Iris pigment epithelial cell (primary cell): ENCODE results near the gene MSTO1.
"Not testable (repeated sequence)": the region's sequence is repeated elsewhere in the genome, so short reads cannot be mapped to it uniquely, and the experiment has no call there.

Experiments used
- DNase-seq: peaks from one replicate; pipeline ENCODE4 v3.0.0-alpha.2; 2011; ENCODE audit warnings: low read depth

The MSTO1 gene

DNA sequence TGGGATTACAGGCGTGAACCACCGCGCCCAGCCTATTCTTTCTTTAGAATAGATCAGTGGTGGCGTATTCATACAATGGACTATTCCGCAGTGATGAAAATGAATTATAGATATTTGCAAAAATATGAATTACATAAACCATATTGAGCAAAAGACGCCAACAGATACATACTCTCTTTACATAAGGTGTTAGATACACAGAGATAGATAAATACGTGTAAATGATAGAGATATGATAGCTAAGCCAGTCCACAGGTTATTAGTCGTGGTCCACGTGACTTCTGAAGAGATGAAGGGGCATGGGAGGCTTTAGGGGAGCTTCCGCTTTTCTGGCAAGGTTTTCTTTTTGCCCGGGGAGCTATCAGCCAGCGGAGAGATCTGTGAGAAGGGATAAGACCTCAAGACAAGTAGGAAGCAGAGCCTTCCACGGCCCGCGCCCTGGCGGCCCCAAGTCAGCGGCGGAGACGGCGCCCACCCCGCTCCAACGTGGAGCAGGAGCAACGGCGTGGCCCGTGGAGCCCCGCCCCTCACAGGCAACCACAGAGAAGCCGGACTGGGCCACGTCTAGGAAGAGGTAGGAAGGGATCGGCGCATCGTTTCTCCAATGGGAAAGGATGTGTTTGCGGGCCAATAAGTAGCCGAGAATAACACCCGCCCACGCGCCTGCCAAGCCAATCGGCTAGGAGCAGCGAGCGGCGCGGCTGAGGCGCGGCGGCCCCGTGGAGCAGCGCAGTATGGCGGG lies at the start of gene MSTO1:
Gene MSTO1 (plus strand): TSS at position 704 of the 742 bp plus-strand sequence. CDS start 31 bp downstream, at position 735.
- peak; percentile 99 for DNase-seq

- DNase-seq, result peak; percentile 54
Observed at GRCh38 chr1:155561779-155562580, 48.0 kb upstream of the MSTO1 start.

DNA sequence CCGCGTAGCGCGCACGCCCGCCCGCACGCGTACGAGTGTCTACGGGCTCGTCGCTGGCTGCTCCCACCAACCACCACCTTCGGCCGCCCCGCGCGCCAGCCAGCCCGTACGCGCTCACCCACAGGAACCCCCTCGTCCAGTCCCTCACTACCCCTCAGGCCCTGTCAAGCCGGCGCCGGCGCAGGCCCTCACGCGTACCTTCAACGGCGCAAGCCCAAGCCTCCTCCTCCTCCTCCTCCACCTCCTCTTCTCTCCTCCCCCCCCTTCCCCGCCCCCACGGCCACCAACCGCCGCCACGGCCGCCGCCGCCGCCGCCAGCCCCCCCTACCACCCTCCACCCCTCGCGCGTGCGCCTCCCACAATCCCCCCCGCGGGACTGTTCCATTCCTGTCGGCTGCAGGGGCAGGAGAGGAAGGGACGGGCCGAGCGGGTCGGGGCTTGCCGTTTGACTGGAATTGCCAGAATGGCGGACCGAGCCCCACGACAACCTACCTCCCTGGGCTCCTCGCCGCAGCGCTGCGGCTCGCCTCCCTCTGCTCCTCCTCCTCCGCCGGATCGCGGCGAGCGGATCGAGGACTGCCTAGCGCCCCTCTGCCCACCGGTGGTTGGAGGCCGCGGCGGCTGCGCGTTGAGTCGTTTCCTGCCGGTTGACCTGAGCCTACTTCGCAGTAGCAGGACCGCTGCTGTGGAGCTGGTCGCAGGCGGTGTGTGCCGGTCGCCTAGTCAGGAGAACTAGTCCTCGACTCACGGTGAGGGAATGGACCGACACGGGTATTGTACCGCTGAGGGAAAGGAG lies 47.2 kb upstream of the MSTO1 start, which contains the start of gene ASH1L:
Gene ASH1L (minus strand): TSS at position 223 of the 796 bp plus-strand sequence. CDS start 41,284 bp downstream, outside the sequence.
- DNase-seq, result peak; percentile 94

GRCh38 chr1:155563377-155564022 lies 46.5 kb upstream of the MSTO1 start:
- DNase-seq, result peak; percentile 18

DNA sequence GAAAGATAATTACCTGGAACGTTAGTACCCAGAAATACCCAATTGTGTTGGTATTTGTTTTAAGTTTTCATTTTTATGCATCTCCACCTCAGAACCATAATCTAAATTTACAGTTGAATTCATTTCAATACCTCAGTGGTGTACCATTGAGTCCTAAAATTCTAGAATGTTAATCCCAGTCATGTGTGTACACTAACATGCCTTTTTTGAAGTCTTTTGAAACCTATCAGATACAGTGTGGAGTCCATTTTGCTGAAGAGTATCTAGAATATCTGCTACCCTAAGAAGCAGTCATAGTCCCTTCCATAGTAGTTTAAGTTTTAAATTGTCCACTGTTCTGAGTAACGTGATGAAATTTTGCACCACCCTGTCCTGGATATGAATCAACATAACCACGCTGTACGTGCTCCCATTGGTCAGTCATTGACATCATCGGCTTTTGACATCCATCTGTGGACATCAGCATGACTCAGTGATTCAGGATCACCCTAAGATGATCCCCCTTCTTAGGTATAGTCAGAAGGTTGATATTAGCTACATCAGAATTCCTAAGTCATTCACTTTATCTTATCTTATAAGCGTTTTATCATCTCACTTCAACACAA lies 39.9 kb upstream of the MSTO1 start:
- peak; percentile 98 for DNase-seq

DNA sequence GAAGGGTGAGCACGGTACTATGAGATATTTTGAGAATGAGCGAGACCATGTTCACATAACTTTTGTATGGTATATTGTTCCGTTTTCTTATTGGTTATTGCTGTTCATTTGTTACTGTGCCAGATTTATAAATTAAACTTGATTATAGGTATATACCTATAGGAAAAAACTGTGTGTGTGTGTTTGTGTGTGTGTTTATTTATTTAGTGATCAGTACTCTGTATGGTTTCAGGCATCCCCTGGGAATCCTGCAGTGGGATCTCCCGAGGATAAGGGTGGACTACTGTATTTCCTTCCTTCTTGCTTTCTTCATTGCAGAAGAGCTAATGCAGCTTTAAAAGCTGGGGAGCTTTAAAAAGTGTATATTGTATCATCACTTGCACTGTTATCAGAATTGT lies 39.4 kb upstream of the MSTO1 start:
- DNase-seq, result no peak

GRCh38 chr1:155574077-155574476 lies 35.9 kb upstream of the MSTO1 start:
- DNase-seq, result no peak

DNA sequence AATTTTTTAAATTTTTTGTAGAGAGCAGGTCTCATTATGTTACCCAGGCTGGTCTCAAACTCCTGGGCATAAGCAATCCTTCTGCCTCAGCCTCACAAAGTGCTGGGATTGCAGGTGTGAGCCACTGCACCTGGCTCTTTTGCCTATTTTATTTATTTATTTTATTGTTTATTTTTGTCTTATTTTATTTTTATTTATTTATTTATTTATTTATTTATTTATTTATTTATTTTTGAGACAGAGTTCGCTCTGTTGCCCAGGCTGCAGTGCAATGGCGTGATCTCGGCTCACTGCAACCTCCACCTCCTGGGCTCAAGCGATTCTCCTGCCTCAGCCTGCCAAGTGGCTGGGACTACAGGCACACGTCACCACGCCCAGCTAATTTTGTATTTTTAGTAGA lies 34.4 kb upstream of the MSTO1 start:
- DNase-seq, result not testable (repeated sequence)

DNA sequence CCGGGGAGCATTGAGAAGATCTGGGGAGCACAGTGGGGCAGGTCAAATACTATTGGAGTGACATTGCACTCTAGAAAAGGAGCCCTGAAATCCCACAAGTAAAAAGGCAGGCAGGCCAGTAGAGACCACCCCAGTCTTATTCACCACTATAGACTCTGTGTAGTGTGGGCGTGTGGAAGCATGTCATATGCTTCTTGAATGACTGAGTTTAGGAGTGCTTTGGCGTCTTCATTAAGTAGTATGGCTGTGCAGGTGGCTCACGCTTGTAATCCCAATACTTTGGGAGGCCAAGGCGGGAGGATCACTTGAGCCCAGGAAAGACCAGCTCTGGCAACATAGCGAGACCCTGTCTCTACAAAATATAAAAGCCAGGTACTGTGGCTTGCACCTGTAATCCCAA lies 26.2 kb upstream of the MSTO1 start:
- DNase-seq, result not testable (repeated sequence)

DNA sequence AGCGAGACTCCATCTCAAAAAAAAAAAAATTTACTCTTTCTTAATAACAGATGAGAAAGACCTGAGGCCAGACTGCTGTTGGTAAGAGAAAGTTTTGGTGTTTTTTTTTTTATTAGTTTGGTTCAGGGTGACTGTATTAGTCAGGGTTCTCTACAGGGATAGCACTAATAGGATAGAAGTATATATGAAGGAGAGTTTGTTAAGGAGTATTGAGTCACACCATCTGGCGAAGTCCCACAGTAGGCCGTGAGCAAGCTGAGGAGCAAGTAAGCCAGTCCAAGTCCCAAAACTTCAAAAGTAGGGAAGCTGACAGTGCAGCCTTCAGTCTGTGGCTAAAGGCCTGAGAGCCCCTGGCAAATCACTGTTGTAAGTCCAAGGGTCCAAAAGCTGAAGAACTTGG lies 20.7 kb upstream of the MSTO1 start:
- DNase-seq, result not testable (repeated sequence)

- DNase-seq, result not testable (repeated sequence)
Observed at GRCh38 chr1:155590516-155591247, 19.3 kb upstream of the MSTO1 start.

GRCh38 chr1:155591770-155592169 lies 18.2 kb upstream of the MSTO1 start:
- DNase-seq, result peak; percentile 53

- not testable (repeated sequence) for DNase-seq
Observed at GRCh38 chr1:155595877-155596474, 14.0 kb upstream of the MSTO1 start.

DNA sequence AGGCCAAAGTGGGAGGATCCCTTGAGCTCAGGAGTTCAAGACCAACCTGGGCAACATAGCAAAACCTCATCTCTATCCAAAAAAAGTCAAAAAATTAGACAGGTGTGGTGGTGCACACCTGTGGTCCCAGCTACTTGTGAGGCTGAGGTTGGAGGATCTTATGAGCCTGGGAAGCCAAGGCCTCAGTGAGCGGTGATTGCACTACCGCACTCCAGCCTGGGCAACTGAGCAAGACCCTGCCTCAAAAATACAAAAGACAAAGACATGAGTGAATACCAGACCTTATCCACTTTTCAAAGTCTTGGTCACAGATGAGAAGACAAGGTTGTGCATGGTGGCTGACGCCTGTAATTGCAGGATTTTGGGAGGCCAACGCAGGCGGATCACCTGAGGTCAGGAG lies 13.2 kb upstream of the MSTO1 start:
- no peak for DNase-seq

GRCh38 chr1:155598842-155599331 lies 11.1 kb upstream of the MSTO1 start:
- peak; percentile 55 for DNase-seq

GRCh38 chr1:155599828-155600572 lies 10.0 kb upstream of the MSTO1 start:
- not testable (repeated sequence) for DNase-seq

GRCh38 chr1:155607708-155608107 lies 2.3 kb upstream of the MSTO1 start:
- DNase-seq, result peak; percentile 11

DNA sequence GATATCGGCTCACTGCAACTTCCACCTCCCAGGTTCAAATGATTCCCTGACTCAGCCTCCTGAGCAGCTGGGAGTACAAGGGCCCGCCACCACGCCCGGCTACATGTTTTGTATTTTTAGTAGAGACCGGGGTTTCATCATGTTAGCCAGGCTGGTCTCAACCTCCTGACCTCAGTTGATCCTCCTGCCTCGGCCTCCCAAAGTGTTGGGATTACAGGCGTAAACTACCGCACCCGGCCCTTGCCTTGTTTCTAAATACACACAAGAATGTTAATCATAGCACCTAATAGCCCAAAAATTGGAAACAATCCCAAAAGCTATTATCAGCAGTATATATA lies 1.2 kb upstream of the MSTO1 start:
- no peak for DNase-seq

DNA sequence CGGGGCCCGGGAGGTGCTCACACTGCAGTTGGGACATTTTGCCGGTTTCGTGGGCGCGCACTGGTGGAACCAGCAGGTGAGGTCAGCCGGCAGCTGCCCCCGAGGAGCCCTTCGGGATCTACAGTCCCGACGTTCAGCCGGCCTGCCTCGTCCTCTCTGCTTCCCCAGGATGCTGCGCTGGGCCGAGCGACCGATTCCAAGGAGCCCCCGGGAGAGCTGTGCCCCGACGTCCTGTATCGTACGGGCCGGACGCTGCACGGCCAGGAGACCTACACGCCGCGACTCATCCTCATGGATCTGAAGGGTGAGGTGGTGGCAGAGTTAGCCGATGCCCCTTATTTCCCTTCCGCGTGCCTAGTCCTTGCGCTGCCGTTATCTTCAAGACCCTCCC lies 234 bp downstream of the MSTO1 start:
- not testable (repeated sequence) for DNase-seq
